Neural cell (in vitro differentiated cells): ENCODE data around the gene TPRA1. TPM values are rescaled to one million over a fixed set of nuclear protein-coding genes. Genes with fewer than 3 reads are reported as not detected.

Experiments
- H2AFZ ChIP-seq: fragments of 200-600, 300-800 bp; sonication (generic), shearing (Covaris generic); 2 replicates; pipeline ENCODE4 v1.6.0; 2014; ENCODE audit warnings: low read depth, mild to moderate bottlenecking, antibody characterized with exemption, low read length, moderate library complexity
- H3F3A ChIP-seq: fragments of 200-600 bp; shearing (Covaris generic); 2 replicates; pipeline ENCODE4 v1.6.1; 2016; ENCODE audit warnings: mild to moderate bottlenecking, moderate library complexity, mixed read lengths, antibody characterized with exemption, low read length; ENCODE audit not compliant: insufficient read depth, poor library complexity, severe bottlenecking
- H3K27ac ChIP-seq: fragments of 200-600, 300-800 bp; sonication (generic), shearing (Covaris generic); 2 replicates; pipeline ENCODE4 v1.5.1; 2014; ENCODE audit warnings: mild to moderate bottlenecking, low read length, moderate library complexity
- H3K27me3 ChIP-seq: fragments of 300-800, 200-600 bp; sonication (generic), shearing (Covaris generic); 2 replicates; pipeline ENCODE4 v1.6.0; 2014; ENCODE audit warnings: mild to moderate bottlenecking, low read depth, low read length, moderate library complexity; ENCODE audit not compliant: insufficient read depth
- H3K36me3 ChIP-seq: fragments of 300-800, 200-600 bp; sonication (generic), shearing (Covaris generic); 2 replicates; pipeline ENCODE4 v1.5.1; 2014; ENCODE audit warnings: mild to moderate bottlenecking, antibody characterized with exemption, low read length, moderate library complexity; ENCODE audit not compliant: insufficient read depth
- H3K4me2 ChIP-seq: fragments of 300-800, 200-600 bp; sonication (generic), shearing (Covaris generic); 2 replicates; pipeline ENCODE4 v1.6.0; 2014; ENCODE audit warnings: mild to moderate bottlenecking, low read length
- H3K4me3 ChIP-seq: fragments of 300-800, 200-600 bp; sonication (generic), shearing (Covaris generic); 2 replicates; pipeline ENCODE4 v1.5.1; 2014; ENCODE audit warnings: mild to moderate bottlenecking, low read length, moderate library complexity
- H3K79me2 ChIP-seq: fragments of 200-600 bp; shearing (Covaris generic); replicated peaks from 2 replicates; pipeline ENCODE4 v1.6.0; 2014; ENCODE audit warnings: mild to moderate bottlenecking, low read length, moderate library complexity; ENCODE audit not compliant: insufficient read depth
- H3K9ac ChIP-seq: fragments of 300-800, 200-600 bp; sonication (generic), shearing (Covaris generic); 2 replicates; pipeline ENCODE4 v1.6.1; 2016; ENCODE audit warnings: mild to moderate bottlenecking, low read length, mixed read lengths
- H3K9me2 ChIP-seq: fragments of 200-600 bp; shearing (Covaris generic); 2 replicates; pipeline ENCODE4 v1.6.1; 2016; ENCODE audit warnings: mild to moderate bottlenecking, low read length, mixed read lengths; ENCODE audit not compliant: insufficient read depth
- H3K9me3 ChIP-seq: fragments of 200-600, 300-800 bp; sonication (generic), shearing (Covaris generic); 2 replicates; pipeline ENCODE4 v1.6.1; 2016; ENCODE audit warnings: mild to moderate bottlenecking, mixed run types, low read length, moderate library complexity, mixed read lengths
- H4K20me1 ChIP-seq: fragments of 200-600 bp; shearing (Covaris generic); 2 replicates; pipeline ENCODE4 v1.6.1; 2016; ENCODE audit warnings: mild to moderate bottlenecking, mixed run types; ENCODE audit not compliant: insufficient read depth
- CTCF ChIP-seq: fragments of 450-650 bp; IDR thresholded peaks from 2 replicates; pipeline ENCODE4 v1.5.1; 2014; ENCODE audit warnings: antibody characterized with exemption, mild to moderate bottlenecking, moderate library complexity; ENCODE audit not compliant: poor library complexity, severe bottlenecking
- EP300 ChIP-seq: fragments of 450-650 bp; conservative IDR thresholded peaks from 2 replicates; pipeline ENCODE4 v1.6.1; 2014; ENCODE audit warnings: antibody characterized with exemption, mild to moderate bottlenecking, moderate library complexity; ENCODE audit not compliant: poor library complexity, severe bottlenecking
- EZH2 ChIP-seq: fragments of 200-600, 300-800 bp; shearing (Covaris generic), sonication (generic); IDR thresholded peaks from 2 replicates; pipeline ENCODE4 v1.6.1; 2014; ENCODE audit warnings: antibody characterized with exemption, low read length, borderline replicate concordance, mild to moderate bottlenecking; ENCODE audit not compliant: insufficient read depth, poor library complexity, severe bottlenecking
- MXI1 ChIP-seq: fragments of 450-650 bp; conservative IDR thresholded peaks from 2 replicates; pipeline ENCODE4 v1.6.1; 2014; ENCODE audit warnings: antibody characterized with exemption, mild to moderate bottlenecking; ENCODE audit not compliant: poor library complexity, severe bottlenecking
- POLR2AphosphoS5 ChIP-seq: IDR thresholded peaks from 2 replicates; pipeline ENCODE4 v1.6.1; 2012
- RAD21 ChIP-seq: fragments of 450-650 bp; conservative IDR thresholded peaks from 2 replicates; pipeline ENCODE4 v1.6.1; 2014; ENCODE audit warnings: antibody characterized with exemption, mild to moderate bottlenecking, moderate library complexity
- SMC3 ChIP-seq: fragments of 450-650 bp; conservative IDR thresholded peaks from 2 replicates; pipeline ENCODE4 v1.6.1; 2014; ENCODE audit warnings: antibody characterized with exemption, mild to moderate bottlenecking, moderate library complexity; ENCODE audit not compliant: poor library complexity
- TAF1 ChIP-seq: IDR thresholded peaks from 2 replicates; pipeline ENCODE4 v1.6.1; 2012; ENCODE audit warnings: low read depth
- polyA plus RNA-seq: library from polyadenylated mRNA; depleted of rRNA; stranded (reverse); fragments of >200 nt; gene quantifications from 2 replicates; pipeline ENCODE4 v1.2.3, GENCODE V29; 2014
- TF ChIP-seq, protein P1 (sequence below): IDR thresholded peaks from 2 replicates; pipeline ENCODE4 v1.6.1; 2012; ENCODE audit warnings: borderline replicate concordance

The TPRA1 gene
- polyA plus RNA-seq, 1 donor from 2014 or later: 26.5 TPM

- no peaks in the 10 kb centered on the region for H3K9me3 ChIP-seq
- no peaks in the 10 kb centered on the region for H4K20me1 ChIP-seq
- peak; percentile 96 for TF ChIP-seq SMC3
- TF ChIP-seq, protein P1, sequence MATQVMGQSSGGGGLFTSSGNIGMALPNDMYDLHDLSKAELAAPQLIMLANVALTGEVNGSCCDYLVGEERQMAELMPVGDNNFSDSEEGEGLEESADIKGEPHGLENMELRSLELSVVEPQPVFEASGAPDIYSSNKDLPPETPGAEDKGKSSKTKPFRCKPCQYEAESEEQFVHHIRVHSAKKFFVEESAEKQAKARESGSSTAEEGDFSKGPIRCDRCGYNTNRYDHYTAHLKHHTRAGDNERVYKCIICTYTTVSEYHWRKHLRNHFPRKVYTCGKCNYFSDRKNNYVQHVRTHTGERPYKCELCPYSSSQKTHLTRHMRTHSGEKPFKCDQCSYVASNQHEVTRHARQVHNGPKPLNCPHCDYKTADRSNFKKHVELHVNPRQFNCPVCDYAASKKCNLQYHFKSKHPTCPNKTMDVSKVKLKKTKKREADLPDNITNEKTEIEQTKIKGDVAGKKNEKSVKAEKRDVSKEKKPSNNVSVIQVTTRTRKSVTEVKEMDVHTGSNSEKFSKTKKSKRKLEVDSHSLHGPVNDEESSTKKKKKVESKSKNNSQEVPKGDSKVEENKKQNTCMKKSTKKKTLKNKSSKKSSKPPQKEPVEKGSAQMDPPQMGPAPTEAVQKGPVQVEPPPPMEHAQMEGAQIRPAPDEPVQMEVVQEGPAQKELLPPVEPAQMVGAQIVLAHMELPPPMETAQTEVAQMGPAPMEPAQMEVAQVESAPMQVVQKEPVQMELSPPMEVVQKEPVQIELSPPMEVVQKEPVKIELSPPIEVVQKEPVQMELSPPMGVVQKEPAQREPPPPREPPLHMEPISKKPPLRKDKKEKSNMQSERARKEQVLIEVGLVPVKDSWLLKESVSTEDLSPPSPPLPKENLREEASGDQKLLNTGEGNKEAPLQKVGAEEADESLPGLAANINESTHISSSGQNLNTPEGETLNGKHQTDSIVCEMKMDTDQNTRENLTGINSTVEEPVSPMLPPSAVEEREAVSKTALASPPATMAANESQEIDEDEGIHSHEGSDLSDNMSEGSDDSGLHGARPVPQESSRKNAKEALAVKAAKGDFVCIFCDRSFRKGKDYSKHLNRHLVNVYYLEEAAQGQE: no peak
- TF ChIP-seq CTCF: peak; percentile 98
- TF ChIP-seq RAD21: peak; percentile 95
- TF ChIP-seq MXI1: peak; percentile 36
- no peak for TF ChIP-seq EP300
- no peak for TF ChIP-seq POLR2AphosphoS5
- TF ChIP-seq TAF1: no peak
- no peak for TF ChIP-seq EZH2
- H3K4me2 ChIP-seq: no peak overlapping the region
- peaks cover 21% of the 10 kb centered on the region for H3K36me3 ChIP-seq
- no peaks in the 10 kb centered on the region for H3K79me2 ChIP-seq
- H3K27ac ChIP-seq: no peak overlapping the region
- no peaks in the 10 kb centered on the region for H3F3A ChIP-seq
- no peaks in the 10 kb centered on the region for H3K27me3 ChIP-seq
- peak overlapping the region; percentile 17 for H3K4me3 ChIP-seq
- no peak overlapping the region for H3K9ac ChIP-seq
- H2AFZ ChIP-seq: no peak overlapping the region
- no peaks in the 10 kb centered on the region for H3K9me2 ChIP-seq
Measured at GRCh38 chr3:127574880-127575878, 15.4 kb downstream of the TPRA1 start.

- Histone ChIP-seq H3K9me3 (no peaks in the 10 kb centered on the region), H3K27ac (no peak overlapping the region), H3K36me3 (peaks cover 12% of the 10 kb centered on the region), H2AFZ (no peak overlapping the region), H3K9me2 (no peaks in the 10 kb centered on the region), H3K9ac (no peak overlapping the region), H3K27me3 (no peaks in the 10 kb centered on the region), H4K20me1 (no peaks in the 10 kb centered on the region), H3K4me2 (no peak overlapping the region), H3K79me2 (no peaks in the 10 kb centered on the region), H3F3A (no peaks in the 10 kb centered on the region), H3K4me3 (no peak overlapping the region)
- TF ChIP-seq EZH2: no peak
- no peak for TF ChIP-seq SMC3
- TF ChIP-seq EP300: no peak
Measured at GRCh38 chr3:127573912-127574311, 16.6 kb downstream of the TPRA1 start.
